GM15510 (cell line): ENCODE data around the gene VWA8.

ENCODE experiments used
- POLR2A ChIP-seq: IDR thresholded peaks from 3 replicates; pipeline ENCODE4 v1.6.1; 2011; ENCODE audit warnings: borderline replicate concordance; ENCODE audit not compliant: insufficient read length; ENCODE audit errors: extremely low read depth

Gene VWA8

GRCh38 chr13:41774605-41775218, 186.2 kb downstream of the VWA8 start:
- no peak for TF ChIP-seq POLR2A

GRCh38 chr13:41767801-41768200, 193.1 kb downstream of the VWA8 start:
- TF ChIP-seq POLR2A, result no peak

- no peak for TF ChIP-seq POLR2A
Observed at GRCh38 chr13:41766439-41766838, 194.5 kb downstream of the VWA8 start.

- no peak for TF ChIP-seq POLR2A
Observed at GRCh38 chr13:41765813-41766212, 195.1 kb downstream of the VWA8 start.

GRCh38 chr13:41765020-41765419, 195.9 kb downstream of the VWA8 start:
- TF ChIP-seq POLR2A, result no peak

GRCh38 chr13:41764558-41764957, 196.4 kb downstream of the VWA8 start:
- no peak for TF ChIP-seq POLR2A

GRCh38 chr13:41763782-41764181, 197.1 kb downstream of the VWA8 start:
- TF ChIP-seq POLR2A, result no peak

- no peak for TF ChIP-seq POLR2A
Observed at GRCh38 chr13:41762796-41763195, 198.1 kb downstream of the VWA8 start.

- no peak for TF ChIP-seq POLR2A
Observed at GRCh38 chr13:41756198-41756880, 204.6 kb downstream of the VWA8 start.

GRCh38 chr13:41751734-41752445, 209.0 kb downstream of the VWA8 start:
- no peak for TF ChIP-seq POLR2A

- TF ChIP-seq POLR2A, result no peak
Observed at GRCh38 chr13:41751277-41751676, 209.6 kb downstream of the VWA8 start.

GRCh38 chr13:41746259-41746658, 214.7 kb downstream of the VWA8 start:
- no peak for TF ChIP-seq POLR2A

GRCh38 chr13:41742917-41743552, 217.9 kb downstream of the VWA8 start:
- no peak for TF ChIP-seq POLR2A

- no peak for TF ChIP-seq POLR2A
Observed at GRCh38 chr13:41740479-41740878, 220.4 kb downstream of the VWA8 start.

GRCh38 chr13:41722684-41723535, 238.0 kb downstream of the VWA8 start:
- no peak for TF ChIP-seq POLR2A

- no peak for TF ChIP-seq POLR2A
Observed at GRCh38 chr13:41720839-41721561, 239.9 kb downstream of the VWA8 start.
